Measurements from ENCODE around the gene CD226. TPM values are rescaled to one million over a fixed set of nuclear protein-coding genes. Genes with fewer than 3 reads are reported as not detected.

The CD226 gene
- total and polyA plus RNA-seq, 10 of the 15 experiments (the other 5 are each of a cell fraction or from before 2014, with no cell fraction given) = 12.9 to 68.8 (median 47.3) TPM

DNA sequence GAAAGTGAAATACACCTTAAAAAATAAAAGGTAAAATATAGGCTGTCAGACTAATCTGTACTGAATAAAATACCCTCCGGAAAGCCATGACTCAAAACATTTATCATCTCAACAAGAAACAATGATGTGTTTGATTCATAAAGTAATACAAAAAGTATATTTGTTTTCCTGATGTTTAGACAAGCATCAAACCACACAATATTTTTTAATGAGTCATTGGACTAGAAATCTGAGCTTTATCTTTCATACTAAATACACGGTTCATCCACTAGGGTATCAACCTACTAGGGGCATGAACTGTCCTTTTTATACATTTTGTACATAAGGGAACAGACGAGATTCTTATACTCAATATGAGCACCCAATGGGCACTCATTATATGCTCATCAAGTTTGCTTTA lies 31.3 kb downstream of the CD226 start:
- H3K9ac ChIP-seq (ENCODE audit: control insufficient read depth, insufficient read depth, low read length) = no peak overlapping the region
- H3K27ac ChIP-seq (ENCODE audit: control insufficient read depth, insufficient read depth) = no peak overlapping the region
- H3K4me3 ChIP-seq = no peak overlapping the region
- H3K4me2 ChIP-seq (ENCODE audit: control insufficient read depth, insufficient read depth) = no peak overlapping the region
- 90% methylated on average over 3 of the region's 3 CpGs for WGBS (ENCODE audit: insufficient coverage, insufficient replicate concordance, low lambda C conversion rate, missing lambda C conversion rate)
- H3K79me2 ChIP-seq (ENCODE audit: control insufficient read depth, insufficient read depth, low read length) = peaks cover 11% of the 10 kb centered on the region
- intact Hi-C loops (cut with micrococcal nuclease; ENCODE audit: unreplicated experiment) = no loop called here
- POLR2A ChIA-PET = no interaction called here
- no TSS peak for BruUV-seq (replicated peaks)
- H3K36me3 ChIP-seq (ENCODE audit: control insufficient read depth in 2 of 2, insufficient read depth in 2 of 2, low read length in 1 of 2) = peaks cover 0 to 2% of the 10 kb centered on the region in 2 experiments; a peak in 2 of 4 replicates
- no peak for DNase-seq (ENCODE audit: low read depth, low spot score)
- H4K20me1 ChIP-seq (ENCODE audit: control insufficient read depth, insufficient read depth) = no peaks in the 10 kb centered on the region
- no peaks in the 10 kb centered on the region for H3K27me3 ChIP-seq (replicated peaks in 1 of 2; ENCODE audit: control insufficient read depth in 2 of 2, insufficient read depth in 2 of 2, low read length in 1 of 2)
- CTCF ChIA-PET = interaction anchor here (1.3 kb wide), 1 partner anchor 20 kb away, joined by 3 read pairs; no protein-coding TSS in a partner anchor
- H3K4me1 ChIP-seq (ENCODE audit: control insufficient read depth, insufficient read depth, low read length) = no peaks in the 10 kb centered on the region
- RAD21 ChIA-PET (ENCODE audit: unreplicated experiment) = no interaction called here
- H3K9me3 ChIP-seq (replicated peaks; ENCODE audit: control insufficient read depth, insufficient read depth, low read length) = no peaks in the 10 kb centered on the region
- SMC1A ChIA-PET (ENCODE audit: uncharacterized antibody, unreplicated experiment) = interaction anchor here (1.2 to 1.5 kb wide), 3 partner anchors 12 to 19 kb away, joined by 3 to 5 read pairs (median 4); no protein-coding TSS in a partner anchor
- no peak for ATAC-seq
- H2AFZ ChIP-seq (ENCODE audit: control insufficient read depth, low read depth, low read length) = no peak overlapping the region
- no peak for FAIRE-seq
- in situ Hi-C loops (cut with MboI) = no loop called here
- no peak for TF ChIP-seq KLF5 (IDR thresholded peaks at IDR 0.05; ENCODE audit: partially characterized antibody)
- no peak for TF ChIP-seq SMAD5 (IDR thresholded peaks at IDR 0.05; ENCODE audit: low read depth)
- TF ChIP-seq EP300 (IDR thresholded peaks at IDR 0.05; ENCODE audit: borderline replicate concordance in 1 of 2, control insufficient read depth in 1 of 2, low read depth in 2 of 2, low read length in 2 of 2) = no peak
- no peak for TF ChIP-seq EED (IDR thresholded peaks at IDR 0.05; ENCODE audit: low read depth)
- TF ChIP-seq ETV6 (conservative IDR thresholded peaks at IDR 0.05 in 1 of 2, IDR thresholded peaks at IDR 0.05 in 1 of 2; ENCODE audit: borderline replicate concordance in 1 of 2, low read depth in 1 of 2) = no peak
- TF ChIP-seq, protein P1, sequence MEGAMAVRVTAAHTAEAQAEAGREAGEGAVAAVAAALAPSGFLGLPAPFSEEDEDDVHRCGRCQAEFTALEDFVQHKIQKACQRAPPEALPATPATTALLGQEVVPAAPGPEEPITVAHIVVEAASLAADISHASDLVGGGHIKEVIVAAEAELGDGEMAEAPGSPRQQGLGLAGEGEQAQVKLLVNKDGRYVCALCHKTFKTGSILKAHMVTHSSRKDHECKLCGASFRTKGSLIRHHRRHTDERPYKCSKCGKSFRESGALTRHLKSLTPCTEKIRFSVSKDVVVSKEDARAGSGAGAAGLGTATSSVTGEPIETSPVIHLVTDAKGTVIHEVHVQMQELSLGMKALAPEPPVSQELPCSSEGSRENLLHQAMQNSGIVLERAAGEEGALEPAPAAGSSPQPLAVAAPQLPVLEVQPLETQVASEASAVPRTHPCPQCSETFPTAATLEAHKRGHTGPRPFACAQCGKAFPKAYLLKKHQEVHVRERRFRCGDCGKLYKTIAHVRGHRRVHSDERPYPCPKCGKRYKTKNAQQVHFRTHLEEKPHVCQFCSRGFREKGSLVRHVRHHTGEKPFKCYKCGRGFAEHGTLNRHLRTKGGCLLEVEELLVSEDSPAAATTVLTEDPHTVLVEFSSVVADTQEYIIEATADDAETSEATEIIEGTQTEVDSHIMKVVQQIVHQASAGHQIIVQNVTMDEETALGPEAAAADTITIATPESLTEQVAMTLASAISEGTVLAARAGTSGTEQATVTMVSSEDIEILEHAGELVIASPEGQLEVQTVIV (IDR thresholded peaks at IDR 0.05; ENCODE audit: borderline replicate concordance, partially characterized antibody) = no peak
- no peak for TF ChIP-seq RUNX3 (IDR thresholded peaks at IDR 0.05; ENCODE audit: low read length)
- TF ChIP-seq, protein P2, sequence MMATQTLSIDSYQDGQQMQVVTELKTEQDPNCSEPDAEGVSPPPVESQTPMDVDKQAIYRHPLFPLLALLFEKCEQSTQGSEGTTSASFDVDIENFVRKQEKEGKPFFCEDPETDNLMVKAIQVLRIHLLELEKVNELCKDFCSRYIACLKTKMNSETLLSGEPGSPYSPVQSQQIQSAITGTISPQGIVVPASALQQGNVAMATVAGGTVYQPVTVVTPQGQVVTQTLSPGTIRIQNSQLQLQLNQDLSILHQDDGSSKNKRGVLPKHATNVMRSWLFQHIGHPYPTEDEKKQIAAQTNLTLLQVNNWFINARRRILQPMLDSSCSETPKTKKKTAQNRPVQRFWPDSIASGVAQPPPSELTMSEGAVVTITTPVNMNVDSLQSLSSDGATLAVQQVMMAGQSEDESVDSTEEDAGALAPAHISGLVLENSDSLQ (IDR thresholded peaks at IDR 0.05) = no peak
- TF ChIP-seq, protein P3, sequence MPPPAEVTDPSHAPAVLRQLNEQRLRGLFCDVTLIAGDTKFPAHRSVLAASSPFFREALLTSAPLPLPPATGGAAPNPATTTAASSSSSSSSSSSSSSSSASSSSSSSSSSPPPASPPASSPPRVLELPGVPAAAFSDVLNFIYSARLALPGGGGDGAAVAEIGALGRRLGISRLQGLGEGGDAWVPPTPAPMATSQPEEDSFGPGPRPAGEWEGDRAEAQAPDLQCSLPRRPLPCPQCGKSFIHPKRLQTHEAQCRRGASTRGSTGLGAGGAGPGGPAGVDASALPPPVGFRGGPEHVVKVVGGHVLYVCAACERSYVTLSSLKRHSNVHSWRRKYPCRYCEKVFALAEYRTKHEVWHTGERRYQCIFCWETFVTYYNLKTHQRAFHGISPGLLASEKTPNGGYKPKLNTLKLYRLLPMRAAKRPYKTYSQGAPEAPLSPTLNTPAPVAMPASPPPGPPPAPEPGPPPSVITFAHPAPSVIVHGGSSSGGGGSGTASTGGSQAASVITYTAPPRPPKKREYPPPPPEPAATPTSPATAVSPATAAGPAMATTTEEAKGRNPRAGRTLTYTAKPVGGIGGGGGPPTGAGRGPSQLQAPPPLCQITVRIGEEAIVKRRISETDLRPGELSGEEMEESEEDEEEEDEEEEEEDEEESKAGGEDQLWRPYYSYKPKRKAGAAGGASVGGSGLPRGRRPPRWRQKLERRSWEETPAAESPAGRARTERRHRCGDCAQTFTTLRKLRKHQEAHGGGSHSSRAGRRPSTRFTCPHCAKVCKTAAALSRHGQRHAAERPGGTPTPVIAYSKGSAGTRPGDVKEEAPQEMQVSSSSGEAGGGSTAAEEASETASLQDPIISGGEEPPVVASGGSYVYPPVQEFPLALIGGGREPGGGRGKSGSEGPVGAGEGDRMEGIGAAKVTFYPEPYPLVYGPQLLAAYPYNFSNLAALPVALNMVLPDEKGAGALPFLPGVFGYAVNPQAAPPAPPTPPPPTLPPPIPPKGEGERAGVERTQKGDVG (CRISPR knock-in tag; IDR thresholded peaks at IDR 0.05) = no peak
- TF ChIP-seq ZNF384 (IDR thresholded peaks at IDR 0.05; ENCODE audit: borderline replicate concordance, low read depth, low read length) = no peak
- TF ChIP-seq TCF12 (IDR thresholded peaks at IDR 0.05; ENCODE audit: low read depth, low read length) = no peak
- TF ChIP-seq, protein P4, sequence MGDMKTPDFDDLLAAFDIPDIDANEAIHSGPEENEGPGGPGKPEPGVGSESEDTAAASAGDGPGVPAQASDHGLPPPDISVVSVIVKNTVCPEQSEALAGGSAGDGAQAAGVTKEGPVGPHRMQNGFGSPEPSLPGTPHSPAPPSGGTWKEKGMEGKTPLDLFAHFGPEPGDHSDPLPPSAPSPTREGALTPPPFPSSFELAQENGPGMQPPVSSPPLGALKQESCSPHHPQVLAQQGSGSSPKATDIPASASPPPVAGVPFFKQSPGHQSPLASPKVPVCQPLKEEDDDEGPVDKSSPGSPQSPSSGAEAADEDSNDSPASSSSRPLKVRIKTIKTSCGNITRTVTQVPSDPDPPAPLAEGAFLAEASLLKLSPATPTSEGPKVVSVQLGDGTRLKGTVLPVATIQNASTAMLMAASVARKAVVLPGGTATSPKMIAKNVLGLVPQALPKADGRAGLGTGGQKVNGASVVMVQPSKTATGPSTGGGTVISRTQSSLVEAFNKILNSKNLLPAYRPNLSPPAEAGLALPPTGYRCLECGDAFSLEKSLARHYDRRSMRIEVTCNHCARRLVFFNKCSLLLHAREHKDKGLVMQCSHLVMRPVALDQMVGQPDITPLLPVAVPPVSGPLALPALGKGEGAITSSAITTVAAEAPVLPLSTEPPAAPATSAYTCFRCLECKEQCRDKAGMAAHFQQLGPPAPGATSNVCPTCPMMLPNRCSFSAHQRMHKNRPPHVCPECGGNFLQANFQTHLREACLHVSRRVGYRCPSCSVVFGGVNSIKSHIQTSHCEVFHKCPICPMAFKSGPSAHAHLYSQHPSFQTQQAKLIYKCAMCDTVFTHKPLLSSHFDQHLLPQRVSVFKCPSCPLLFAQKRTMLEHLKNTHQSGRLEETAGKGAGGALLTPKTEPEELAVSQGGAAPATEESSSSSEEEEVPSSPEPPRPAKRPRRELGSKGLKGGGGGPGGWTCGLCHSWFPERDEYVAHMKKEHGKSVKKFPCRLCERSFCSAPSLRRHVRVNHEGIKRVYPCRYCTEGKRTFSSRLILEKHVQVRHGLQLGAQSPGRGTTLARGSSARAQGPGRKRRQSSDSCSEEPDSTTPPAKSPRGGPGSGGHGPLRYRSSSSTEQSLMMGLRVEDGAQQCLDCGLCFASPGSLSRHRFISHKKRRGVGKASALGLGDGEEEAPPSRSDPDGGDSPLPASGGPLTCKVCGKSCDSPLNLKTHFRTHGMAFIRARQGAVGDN (IDR thresholded peaks at IDR 0.05) = no peak
- no peak for TF ChIP-seq CBX3 (IDR thresholded peaks at IDR 0.05; ENCODE audit: borderline replicate concordance, low read depth)
